Measurements from ENCODE around the gene NUS1. TPM values are rescaled to one million over a fixed set of nuclear protein-coding genes. Genes with fewer than 3 reads are reported as not detected.
A peak's percentile ranks its signal among the peaks of the same experiment; 100 is the strongest.
"Not testable (repeated sequence)": the region's sequence is repeated elsewhere in the genome, so short reads cannot be mapped to it uniquely, and the experiment has no call there.

The NUS1 gene
- total and polyA plus RNA-seq, 4 donors = 20.3 to 36.5 (median 31.5) TPM

- WGBS, 2 donors = 69 to 74% methylated on average over 10 of the region's 10 CpGs
- H3K27me3 ChIP-seq (ENCODE audit: control insufficient read depth in 3 of 3, insufficient read depth in 3 of 3, low read length in 2 of 3) = no peaks in the 10 kb centered on the region
- H3K36me3 ChIP-seq (ENCODE audit: control insufficient read depth in 4 of 4, insufficient read depth in 4 of 4, low read length in 4 of 4) = peaks cover 0 to 5% (median 0%) of the 10 kb centered on the region in 4 donors
- peak overlapping the region in 1 of 2 donors; percentile 11 for H3K27ac ChIP-seq (ENCODE audit: low read depth in 1 of 2, low read length in 1 of 2)
- H3K4me3 ChIP-seq = no peak overlapping the region
- H3K9ac ChIP-seq (ENCODE audit: insufficient read depth in 1 of 2, low read length in 2 of 2) = peak overlapping the region in 1 of 2 donors; percentile 73
- no peak for TF ChIP-seq CTCF (IDR thresholded peaks at IDR 0.05; ENCODE audit: control extremely low read depth, extremely low read depth)
- DNase-seq (no peak), ATAC-seq (ENCODE audit: insufficient read depth, low FRiP score) (no peak)
- H3K9me3 ChIP-seq (ENCODE audit: control insufficient read depth in 4 of 4, insufficient read depth in 3 of 4, low read length in 3 of 4) = no peaks in the 10 kb centered on the region
- H3K4me1 ChIP-seq (ENCODE audit: control insufficient read depth in 5 of 5, insufficient read depth in 5 of 5, low read length in 5 of 5) = peaks cover 4 to 22% (median 8%) of the 10 kb centered on the region in 5 donors
These were observed 766 bp upstream of the NUS1 start for GRCh38 chr6:117674503-117674902.

- H3K36me3 ChIP-seq (ENCODE audit: control insufficient read depth in 4 of 4, insufficient read depth in 4 of 4, low read length in 4 of 4); H3K9me3 ChIP-seq (ENCODE audit: control insufficient read depth in 4 of 4, insufficient read depth in 3 of 4, low read length in 3 of 4); H3K27me3 ChIP-seq (ENCODE audit: control insufficient read depth in 3 of 3, insufficient read depth in 3 of 3, low read length in 2 of 3): not testable (repeated sequence)
- Histone ChIP-seq H3K4me1 (ENCODE audit: control insufficient read depth in 5 of 5, insufficient read depth in 5 of 5, low read length in 5 of 5) (peaks cover 4 to 31% (median 8%) of the 10 kb centered on the region in 5 donors), H3K9ac (ENCODE audit: insufficient read depth in 1 of 2, low read length in 2 of 2) (peak overlapping the region; percentile 8 to 75), H3K4me3 (peak overlapping the region; percentile 79), H3K27ac (ENCODE audit: low read depth in 1 of 2, low read length in 1 of 2) (peak overlapping the region; percentile 58 to 62)
- DNase-seq = peak; percentile 12 to 22 (median 20)
- peak; percentile 39 for ATAC-seq (ENCODE audit: insufficient read depth, low FRiP score)
- 0 to 1% methylated on average over 17 to 47 of the region's 62 CpGs for WGBS, 2 donors
These were observed 511 bp downstream of the NUS1 start for GRCh38 chr6:117675658-117676301.

- ATAC-seq (ENCODE audit: insufficient read depth, low FRiP score) = no peak
- TF ChIP-seq CTCF (IDR thresholded peaks at IDR 0.05; ENCODE audit: control extremely low read depth, extremely low read depth) = no peak
- Histone ChIP-seq H3K4me3 (no peak overlapping the region), H3K9ac (ENCODE audit: insufficient read depth in 1 of 2, low read length in 2 of 2) (peak overlapping the region in 1 of 2 donors; percentile 52), H3K27me3 (ENCODE audit: control insufficient read depth in 3 of 3, insufficient read depth in 3 of 3, low read length in 2 of 3) (no peaks in the 10 kb centered on the region), H3K27ac (ENCODE audit: low read depth in 1 of 2, low read length in 1 of 2) (no peak overlapping the region), H3K36me3 (ENCODE audit: control insufficient read depth in 4 of 4, insufficient read depth in 4 of 4, low read length in 4 of 4) (peaks cover 0 to 5% (median 1%) of the 10 kb centered on the region in 4 donors), H3K9me3 (ENCODE audit: control insufficient read depth in 4 of 4, insufficient read depth in 3 of 4, low read length in 3 of 4) (no peaks in the 10 kb centered on the region), H3K4me1 (ENCODE audit: control insufficient read depth in 5 of 5, insufficient read depth in 5 of 5, low read length in 5 of 5) (peaks cover 4 to 33% (median 8%) of the 10 kb centered on the region in 5 donors)
- 72% methylated on average over 6 of the region's 6 CpGs for WGBS, 2 donors
- DNase-seq = no peak
These were observed 1.4 kb downstream of the NUS1 start for GRCh38 chr6:117676577-117677218.

GRCh38 chr6:117677553-117678141 is 2.4 kb downstream of the NUS1 start:
- DNase-seq = no peak
- H3K36me3 ChIP-seq (ENCODE audit: control insufficient read depth in 4 of 4, insufficient read depth in 4 of 4, low read length in 4 of 4) = peaks cover 0 to 5% (median 1%) of the 10 kb centered on the region in 4 donors
- no peak for ATAC-seq (ENCODE audit: insufficient read depth, low FRiP score)
- no peak overlapping the region for H3K4me3 ChIP-seq
- TF ChIP-seq CTCF (IDR thresholded peaks at IDR 0.05; ENCODE audit: control extremely low read depth, extremely low read depth) = no peak
- no peaks in the 10 kb centered on the region for H3K27me3 ChIP-seq (ENCODE audit: control insufficient read depth in 3 of 3, insufficient read depth in 3 of 3, low read length in 2 of 3)
- H3K9ac ChIP-seq (ENCODE audit: insufficient read depth in 1 of 2, low read length in 2 of 2) = no peak overlapping the region
- no peak overlapping the region for H3K27ac ChIP-seq (ENCODE audit: low read depth in 1 of 2, low read length in 1 of 2)
- H3K4me1 ChIP-seq (ENCODE audit: control insufficient read depth in 5 of 5, insufficient read depth in 5 of 5, low read length in 5 of 5) = peaks cover 4 to 38% (median 11%) of the 10 kb centered on the region in 5 donors
- 28 to 48% methylated on average over 5 of the region's 5 CpGs for WGBS, 2 donors
- H3K9me3 ChIP-seq (ENCODE audit: control insufficient read depth in 4 of 4, insufficient read depth in 3 of 4, low read length in 3 of 4) = no peaks in the 10 kb centered on the region
